GM23248 (cell line): ENCODE results near the gene RPS15. TPM values are rescaled to one million over a fixed set of nuclear protein-coding genes. Genes with fewer than 3 reads are reported as not detected.
A peak's percentile ranks its signal among the peaks of the same experiment; 100 is the strongest.

Source experiments
- DNase-seq: peaks from one replicate; pipeline ENCODE4 v3.0.0-alpha.2; 2015
- H2AFZ ChIP-seq: fragments of 200-600 bp; sonication (generic); 2 replicates; pipeline ENCODE4 v1.6.1; 2016; ENCODE audit warnings: antibody characterized with exemption
- H3F3A ChIP-seq: fragments of 200-600 bp; sonication (generic); 2 replicates; pipeline ENCODE4 v1.6.1; 2016; ENCODE audit warnings: mild to moderate bottlenecking, antibody characterized with exemption, mixed run types; ENCODE audit not compliant: insufficient read depth
- H3K27ac ChIP-seq: fragments of 200-600 bp; sonication (generic); 2 replicates; pipeline ENCODE4 v1.5.1; 2016; ENCODE audit warnings: mild to moderate bottlenecking
- H3K27me3 ChIP-seq: fragments of 200-600 bp; sonication (generic); replicated peaks from 2 replicates; pipeline ENCODE4 v1.6.1; 2016; ENCODE audit warnings: mild to moderate bottlenecking; ENCODE audit not compliant: insufficient read depth
- H3K36me3 ChIP-seq: fragments of 200-600 bp; sonication (generic); 2 replicates; pipeline ENCODE4 v1.6.1; 2016; ENCODE audit warnings: low read depth, mild to moderate bottlenecking
- H3K4me1 ChIP-seq: fragments of 200-600 bp; sonication (generic); 2 replicates; pipeline ENCODE4 v1.6.1; 2016; ENCODE audit warnings: mild to moderate bottlenecking; ENCODE audit not compliant: insufficient read depth
- H3K4me2 ChIP-seq: fragments of 200-600 bp; sonication (generic); one replicate; pipeline ENCODE4 v1.6.1; 2016; ENCODE audit warnings: mild to moderate bottlenecking; ENCODE audit not compliant: unreplicated experiment
- H3K4me3 ChIP-seq: fragments of 200-600 bp; sonication (generic); 2 replicates; pipeline ENCODE4 v1.5.1; 2016; ENCODE audit warnings: mild to moderate bottlenecking
- H3K79me2 ChIP-seq: fragments of 200-600 bp; sonication (generic); 2 replicates; pipeline ENCODE4 v1.6.1; 2016; ENCODE audit warnings: mild to moderate bottlenecking; ENCODE audit not compliant: insufficient read depth
- H3K9ac ChIP-seq: fragments of 200-600 bp; sonication (generic); 2 replicates; pipeline ENCODE4 v1.6.1; 2016; ENCODE audit warnings: mild to moderate bottlenecking
- H3K9me2 ChIP-seq: fragments of 200-600 bp; sonication (generic); 2 replicates; pipeline ENCODE4 v1.6.1; 2016; ENCODE audit warnings: mixed run types, mild to moderate bottlenecking, moderate library complexity; ENCODE audit not compliant: insufficient read depth
- H3K9me3 ChIP-seq: fragments of 200-600 bp; sonication (generic); one replicate; pipeline ENCODE4 v1.6.1; 2017; ENCODE audit warnings: low read depth
- H4K20me1 ChIP-seq: fragments of 200-600 bp; sonication (generic); 2 replicates; pipeline ENCODE4 v1.6.0; 2016; ENCODE audit not compliant: insufficient read depth
- EZH2 ChIP-seq: fragments of 200-600 bp; sonication (generic); IDR thresholded peaks from 2 replicates; pipeline ENCODE4 v1.6.1; 2018; ENCODE audit warnings: antibody characterized with exemption, mild to moderate bottlenecking; ENCODE audit not compliant: insufficient read depth, poor library complexity, severe bottlenecking
- EZH2phosphoT487 ChIP-seq: fragments of 200-600 bp; sonication (generic); IDR thresholded peaks from 2 replicates; pipeline ENCODE4 v1.6.1; 2018; ENCODE audit warnings: antibody characterized with exemption, moderate library complexity, mild to moderate bottlenecking, low read depth; ENCODE audit not compliant: insufficient read depth
- WGBS, 2 experiments: methylation state at CpG; one replicate each; pipeline ENCODE4 v1.1.6; 2015 to 2017; ENCODE audit warnings: low lambda C conversion rate in 2 of 2, low coverage in 1 of 2; ENCODE audit errors: missing lambda C conversion rate in 2 of 2; 5-methylcytosine and 5-hydroxymethylcytosine counted together
- in situ Hi-C: fragments of 300-500 bp; cut with MboI; formaldehyde crosslinking; loops from 2 replicates; pipeline ENCODE4 v1.15.0; 2020
- polyA plus RNA-seq: library from polyadenylated mRNA; unstranded; fragments of >200 nt; fragmentation: Nextera tagmentation; extraction: Ambion mirVana; gene quantifications from 2 replicates; pipeline ENCODE4 v1.2.1, GENCODE V29; 2016
- total RNA-seq: library from RNA; depleted of rRNA; stranded (reverse); fragments of >200 nt; shearing (Covaris generic); gene quantifications from 2 replicates; pipeline ENCODE4 v1.2.3, GENCODE V29; 2014

RPS15 gene
- total and polyA plus RNA-seq, 2 experiments from 2014 or later, result 921 to 1,289 TPM

- Histone ChIP-seq H3K9ac (no peak within 1 kb of the TSS), H3K27me3 (peaks cover 28% of the 10 kb centered on the region), H3K27ac (no peak within 1 kb of the TSS), H3K79me2 (no peaks in the 10 kb centered on the region), H3K4me3 (peak within 1 kb of the TSS; percentile 40; the same call in 1 of the 2 replicates), H3F3A (peaks cover 12% of the 10 kb centered on the region; the same call in 1 of the 2 replicates), H2AFZ (peak within 1 kb of the TSS; percentile 33), H3K4me1 (no peaks in the 10 kb centered on the region), H4K20me1 (no peaks in the 10 kb centered on the region), H3K9me2 (no peaks in the 10 kb centered on the region), H3K9me3 (no peaks in the 10 kb centered on the region), H3K36me3 (no peaks in the 10 kb centered on the region), H3K4me2 (no peak within 1 kb of the TSS)
- TF ChIP-seq EZH2phosphoT487 (no peak), EZH2 (peak; percentile 4)
- 5 to 7% methylated on average over 42 to 46 of the region's 74 CpGs for WGBS, 2 experiments
- in situ Hi-C loops, result no loop called here
- DNase-seq, result peak; percentile 69
Observed at GRCh38 chr19:1449467-1450442, 11.6 kb downstream of the RPS15 start, which contains the start of gene APC2. Gene APC2, plus strand, starts transcription at chr19:1450121. Its CDS starts 2,881 bp downstream, at chr19:1453002.

- peaks cover 28% of the 10 kb centered on the region for H3K27me3 ChIP-seq
- H3K27ac ChIP-seq, result no peak overlapping the region
- 25 to 29% methylated on average over 20 to 22 of the region's 22 CpGs for WGBS, 2 experiments
- no peak overlapping the region for H3K9ac ChIP-seq
- TF ChIP-seq EZH2, result no peak
- no peak for TF ChIP-seq EZH2phosphoT487
- in situ Hi-C loops, result no loop called here
- no peak overlapping the region for H3K4me2 ChIP-seq
- H3F3A ChIP-seq, result peaks cover 12% of the 10 kb centered on the region; the same call in 1 of the 2 replicates
- H3K9me3 ChIP-seq, result no peaks in the 10 kb centered on the region
- no peaks in the 10 kb centered on the region for H3K79me2 ChIP-seq
- no peaks in the 10 kb centered on the region for H3K36me3 ChIP-seq
- DNase-seq, result no peak
- H3K4me1 ChIP-seq, result no peaks in the 10 kb centered on the region
- no peak overlapping the region for H2AFZ ChIP-seq
- no peaks in the 10 kb centered on the region for H3K9me2 ChIP-seq
- no peak overlapping the region for H3K4me3 ChIP-seq
- H4K20me1 ChIP-seq, result no peaks in the 10 kb centered on the region
Observed at GRCh38 chr19:1450735-1451731, 12.8 kb downstream of the RPS15 start.

- no peak for DNase-seq
- H3K4me3 ChIP-seq, result no peak overlapping the region
- in situ Hi-C loops, result no loop called here
- no peaks in the 10 kb centered on the region for H4K20me1 ChIP-seq
- H3K79me2 ChIP-seq, result no peaks in the 10 kb centered on the region
- peaks cover 29% of the 10 kb centered on the region for H3K27me3 ChIP-seq
- H3F3A ChIP-seq, result peaks cover 12% of the 10 kb centered on the region; the same call in 1 of the 2 replicates
- H2AFZ ChIP-seq, result no peak overlapping the region
- TF ChIP-seq EZH2 (no peak), EZH2phosphoT487 (no peak)
- H3K36me3 ChIP-seq, result no peaks in the 10 kb centered on the region
- H3K27ac ChIP-seq, result no peak overlapping the region
- no peak overlapping the region for H3K9ac ChIP-seq
- no peaks in the 10 kb centered on the region for H3K9me3 ChIP-seq
- WGBS, 2 experiments, result 27 to 47% methylated on average over 22 to 37 of the region's 39 CpGs
- no peaks in the 10 kb centered on the region for H3K9me2 ChIP-seq
- H3K4me1 ChIP-seq, result no peaks in the 10 kb centered on the region
- no peak overlapping the region for H3K4me2 ChIP-seq
Observed at GRCh38 chr19:1451916-1452801, 14.0 kb downstream of the RPS15 start.
